ENCODE results near the gene SGSM1.

The SGSM1 gene

GRCh38 chr22:24950272-24950902 is 144.4 kb downstream of the SGSM1 start:
- DNase-seq, result peak in 3 of 56 donors; percentile 5 to 29 (median 27)

DNA sequence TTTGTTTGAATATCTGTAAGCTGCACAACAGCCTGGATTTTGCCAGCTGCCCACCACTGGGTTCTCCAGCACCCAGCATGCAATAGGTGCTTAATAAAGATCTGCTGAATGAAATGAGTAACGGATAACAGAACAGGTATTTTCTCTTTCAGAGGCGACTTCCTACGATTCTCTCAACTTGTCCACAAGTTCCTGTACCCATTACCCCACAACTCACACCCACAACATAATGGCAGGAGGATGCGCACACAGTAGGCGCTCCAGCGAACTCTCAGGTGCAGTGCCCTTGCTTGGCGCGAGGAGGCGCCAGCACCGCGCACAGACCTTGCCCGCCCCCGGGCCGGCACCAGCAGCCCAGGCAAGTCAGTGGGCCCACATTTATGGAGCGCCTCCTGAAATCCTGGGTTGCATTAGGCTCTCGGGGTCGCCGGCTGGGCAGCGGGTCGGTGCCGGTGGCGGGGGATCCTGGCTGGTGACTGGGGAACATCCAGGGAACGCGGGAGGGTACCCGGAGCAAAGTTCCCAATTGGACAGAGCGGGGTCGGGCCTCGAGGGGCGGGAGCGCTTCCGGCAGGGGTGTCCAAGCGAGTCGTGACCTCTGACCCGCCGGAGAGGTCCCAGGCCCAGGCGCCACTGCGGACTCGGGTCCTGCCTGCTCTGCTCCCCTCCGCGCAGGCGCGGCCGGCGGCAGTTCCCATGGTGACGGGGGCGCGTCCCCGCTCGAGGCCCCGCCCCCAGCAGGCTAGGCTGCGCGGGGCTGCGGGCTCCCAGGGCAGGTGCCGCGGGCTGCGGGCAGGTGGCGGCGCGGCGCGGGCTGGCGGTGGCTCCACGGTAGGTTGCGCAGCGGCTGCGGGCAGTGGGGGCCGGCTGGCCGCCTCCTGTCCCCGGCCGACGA is 146.2 kb downstream of the SGSM1 start, which contains the start of gene KIAA1671:
Gene KIAA1671, plus strand, starts transcription at position 775 of the 895 bp plus-strand sequence. CDS start 75,284 bp downstream, outside the sequence.
- DNase-seq, result peak; percentile 16 to 86 (median 68)

DNA sequence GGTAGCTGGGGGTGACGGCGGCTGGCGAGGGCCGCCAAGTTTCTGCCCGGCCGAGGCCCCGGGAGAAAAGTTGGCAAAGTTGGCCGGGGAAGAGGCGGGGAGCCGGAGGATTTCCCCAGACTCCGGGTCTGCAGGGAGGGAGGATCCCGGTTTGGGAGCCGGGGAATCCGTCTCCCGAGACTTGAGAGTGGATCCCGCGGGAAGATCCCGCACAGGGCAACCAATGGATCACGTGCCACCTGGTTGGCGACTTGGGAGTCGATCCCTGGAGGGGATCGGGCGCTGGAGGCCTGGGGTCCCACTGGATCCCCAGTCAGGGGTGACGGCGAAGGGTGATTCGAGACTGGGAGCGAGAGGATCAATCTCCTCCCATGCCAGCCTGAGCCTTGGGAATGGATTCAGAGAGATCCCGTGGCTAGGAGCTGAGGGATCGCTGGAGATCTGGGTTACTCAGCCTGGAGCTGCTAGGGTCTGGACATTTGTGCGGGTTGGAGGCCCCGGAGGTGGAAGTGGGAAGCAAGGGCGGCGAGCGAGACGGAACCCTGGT is 146.9 kb downstream of the SGSM1 start:
- DNase-seq, result peak in 33 of 56 donors; percentile 18 to 78 (median 53)

GRCh38 chr22:24953384-24954113 is 147.5 kb downstream of the SGSM1 start:
- DNase-seq, result peak in 1 of 56 donors; percentile 14

- DNase-seq, result no peak
Observed at GRCh38 chr22:24954114-24954463, 148.1 kb downstream of the SGSM1 start.

DNA sequence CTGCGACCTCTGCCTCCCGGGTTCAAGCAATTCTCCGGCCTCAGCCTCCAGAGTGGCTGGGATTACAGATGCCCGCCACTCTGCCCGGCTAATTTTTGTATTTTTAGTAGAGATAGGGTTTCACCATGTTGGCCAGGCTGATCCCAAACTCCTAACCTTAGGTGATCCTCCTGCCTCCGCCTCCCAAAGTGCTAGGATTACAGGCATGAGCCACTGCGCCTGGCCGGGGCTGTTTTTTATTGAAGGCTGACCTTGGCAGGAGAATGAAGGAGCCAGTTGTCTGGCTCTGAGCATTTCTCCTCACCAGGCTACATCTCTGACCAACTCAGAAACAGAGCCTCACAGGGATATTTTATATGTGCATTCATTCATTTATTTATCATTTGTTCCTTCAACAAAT is 148.8 kb downstream of the SGSM1 start:
- DNase-seq, result no peak

DNA sequence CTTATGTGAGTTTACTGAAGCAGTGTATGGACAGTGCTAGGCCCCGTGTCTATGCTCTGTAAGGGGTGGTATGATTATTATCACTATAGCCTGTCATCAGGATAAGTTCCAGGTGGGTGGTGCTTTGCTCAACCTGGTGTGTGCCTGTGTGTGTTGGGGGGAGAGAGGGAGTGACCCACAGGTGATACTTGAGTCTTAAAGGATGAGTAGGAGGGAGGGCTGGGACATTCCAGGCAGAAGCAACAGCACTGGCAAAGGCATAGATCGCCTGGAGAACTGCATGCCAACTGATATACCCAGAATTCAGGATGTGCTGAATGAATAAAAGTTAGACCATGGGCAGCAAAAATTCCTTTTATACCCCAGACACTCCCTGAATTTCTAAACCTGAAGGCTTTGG is 151.0 kb downstream of the SGSM1 start:
- DNase-seq, result no peak

- DNase-seq, result no peak
Observed at GRCh38 chr22:24961217-24961844, 155.3 kb downstream of the SGSM1 start.

GRCh38 chr22:24962094-24962493 is 156.1 kb downstream of the SGSM1 start:
- no peak for DNase-seq

DNA sequence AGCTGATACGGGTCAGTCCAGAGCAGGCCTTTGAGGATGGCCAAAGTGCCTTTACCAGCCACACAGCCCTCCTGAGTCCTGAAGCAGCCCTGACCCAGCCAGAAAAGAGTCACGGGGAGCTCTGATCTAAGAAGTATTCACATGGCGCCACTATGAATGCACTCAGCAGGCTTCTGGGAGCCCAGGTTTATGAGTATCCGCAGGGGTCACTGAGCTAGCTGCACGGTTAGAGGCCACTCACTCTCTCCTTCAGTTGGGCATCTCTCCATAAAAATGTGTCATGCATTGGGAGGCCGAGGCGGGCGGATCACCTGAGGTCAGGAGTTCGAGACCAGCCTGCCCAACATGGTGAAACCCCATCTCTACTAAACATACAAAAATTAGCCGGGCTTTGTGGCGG is 156.8 kb downstream of the SGSM1 start:
- no peak for DNase-seq

DNA sequence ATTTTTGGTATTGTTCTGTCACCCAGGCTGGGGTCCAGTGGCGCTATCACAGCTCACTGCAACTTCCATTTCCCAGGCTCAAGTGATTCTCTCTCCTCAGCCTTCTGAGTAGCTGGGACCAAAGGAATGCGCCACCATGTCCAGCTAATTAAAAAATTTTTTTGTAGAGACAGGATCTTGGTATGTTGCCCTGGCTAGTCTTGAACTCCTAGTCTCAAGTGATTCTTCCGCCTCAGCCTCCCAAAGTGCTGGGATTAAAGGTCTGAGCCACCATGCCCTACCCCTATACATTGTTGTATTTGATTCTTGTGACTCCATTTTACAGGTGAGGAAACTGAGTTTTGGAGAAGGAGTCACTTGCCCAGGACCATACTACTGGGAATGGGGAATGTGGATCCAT is 158.4 kb downstream of the SGSM1 start:
- DNase-seq, result no peak

DNA sequence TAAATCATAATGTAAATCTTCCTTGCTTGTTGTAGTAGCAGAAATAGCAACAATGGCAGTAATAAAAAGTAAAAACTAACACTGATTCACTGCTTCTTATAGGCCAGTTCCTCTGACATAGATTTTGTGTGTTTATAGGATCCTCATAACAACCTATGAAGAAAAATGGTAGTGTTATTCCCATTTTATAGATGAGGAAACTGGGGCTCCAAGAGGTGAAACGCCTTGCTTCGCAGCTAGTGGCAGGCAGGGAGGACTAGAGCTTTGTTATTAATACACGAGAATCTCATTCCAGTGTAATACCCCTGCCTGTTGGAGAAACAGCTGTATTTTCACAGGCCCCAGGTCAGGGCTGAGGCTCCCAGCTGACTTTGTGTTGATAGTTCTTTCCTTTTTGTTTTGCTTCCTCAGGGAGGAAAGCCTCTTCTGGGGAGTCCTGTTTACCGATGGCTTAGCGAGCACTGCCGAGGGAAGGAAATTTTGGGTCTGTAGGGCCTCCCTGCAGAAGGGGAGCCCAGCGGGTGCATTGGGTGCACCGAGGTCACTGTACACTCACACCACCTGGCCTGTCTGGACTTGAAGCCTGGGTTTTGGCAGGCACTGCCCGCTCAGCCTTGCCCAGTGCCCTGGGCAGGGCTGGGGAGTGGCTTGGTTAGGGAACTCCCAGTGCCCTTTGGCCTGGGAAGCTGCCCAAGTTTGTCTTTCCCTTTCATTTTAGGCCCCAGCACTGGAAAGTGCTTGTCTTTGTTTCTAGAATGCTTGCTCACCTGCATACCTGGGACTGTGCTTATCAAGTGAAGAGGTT is 160.0 kb downstream of the SGSM1 start:
- peak in 4 of 56 donors; percentile 13 to 36 (median 22) for DNase-seq

- DNase-seq, result no peak
Observed at GRCh38 chr22:24968066-24968561, 162.1 kb downstream of the SGSM1 start.

- no peak for DNase-seq
Observed at GRCh38 chr22:24969560-24970301, 163.7 kb downstream of the SGSM1 start.

DNA sequence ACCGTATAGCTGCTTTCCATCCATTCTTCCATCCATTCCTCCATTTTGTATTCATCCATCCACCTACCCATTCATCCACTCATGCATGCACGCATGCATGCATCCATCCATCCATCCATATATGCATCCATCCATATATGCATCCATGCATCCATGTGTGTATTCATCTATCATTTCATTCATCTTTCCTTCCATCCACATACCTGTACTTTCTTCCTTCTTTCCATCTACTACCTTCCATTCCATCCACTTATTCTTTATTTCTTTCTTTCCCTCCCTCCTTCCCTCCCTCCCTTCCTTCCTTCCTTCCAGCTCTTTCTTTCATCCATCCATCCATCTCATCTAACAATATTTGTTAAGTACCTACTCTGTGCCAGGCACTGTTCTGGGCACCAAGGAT is 166.4 kb downstream of the SGSM1 start:
- no peak for DNase-seq

DNA sequence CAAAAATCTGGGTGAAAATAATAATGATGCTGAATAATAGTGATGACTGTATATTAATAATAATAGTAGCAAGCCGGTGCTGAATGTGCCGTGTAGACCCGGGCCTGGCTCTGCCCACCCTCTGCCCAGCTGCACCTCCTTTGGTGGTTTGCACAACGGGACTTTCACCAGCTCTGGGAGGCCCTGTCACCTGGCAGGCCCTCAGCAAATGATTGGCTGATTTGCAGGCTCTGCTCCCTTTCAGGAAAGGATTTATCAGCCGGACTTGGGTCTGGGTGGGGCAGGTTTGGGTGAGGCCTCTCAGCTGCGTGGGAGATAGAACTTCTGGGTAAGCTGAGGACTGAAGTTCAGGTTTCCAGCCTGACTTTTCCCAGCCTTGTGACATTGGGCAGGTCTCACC is 167.9 kb downstream of the SGSM1 start:
- DNase-seq, result no peak

DNA sequence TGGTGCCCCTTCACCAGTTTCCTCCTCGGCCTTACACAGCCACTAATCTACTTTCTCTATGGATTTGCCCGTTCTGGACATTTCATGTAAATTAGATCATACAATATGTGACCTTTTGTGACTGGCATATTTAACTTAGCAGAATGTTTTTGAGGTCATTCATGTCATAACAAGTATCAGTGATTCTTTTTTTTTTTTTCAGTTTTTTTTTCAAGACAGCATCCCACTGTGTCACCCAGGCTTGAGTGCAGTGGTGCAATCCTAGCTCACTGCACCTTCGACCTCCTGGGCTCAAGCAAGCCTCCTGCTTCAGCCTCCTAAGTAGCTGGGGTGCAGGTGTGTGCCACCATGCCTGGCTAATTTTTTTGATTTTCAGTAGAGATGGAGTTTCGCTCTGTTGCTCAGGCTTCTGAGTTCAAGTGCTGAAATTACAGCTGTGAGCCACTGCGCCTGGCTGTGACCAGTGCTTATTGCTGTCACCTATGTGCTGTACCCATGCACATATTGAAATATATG is 169.2 kb downstream of the SGSM1 start:
- no peak for DNase-seq

DNA sequence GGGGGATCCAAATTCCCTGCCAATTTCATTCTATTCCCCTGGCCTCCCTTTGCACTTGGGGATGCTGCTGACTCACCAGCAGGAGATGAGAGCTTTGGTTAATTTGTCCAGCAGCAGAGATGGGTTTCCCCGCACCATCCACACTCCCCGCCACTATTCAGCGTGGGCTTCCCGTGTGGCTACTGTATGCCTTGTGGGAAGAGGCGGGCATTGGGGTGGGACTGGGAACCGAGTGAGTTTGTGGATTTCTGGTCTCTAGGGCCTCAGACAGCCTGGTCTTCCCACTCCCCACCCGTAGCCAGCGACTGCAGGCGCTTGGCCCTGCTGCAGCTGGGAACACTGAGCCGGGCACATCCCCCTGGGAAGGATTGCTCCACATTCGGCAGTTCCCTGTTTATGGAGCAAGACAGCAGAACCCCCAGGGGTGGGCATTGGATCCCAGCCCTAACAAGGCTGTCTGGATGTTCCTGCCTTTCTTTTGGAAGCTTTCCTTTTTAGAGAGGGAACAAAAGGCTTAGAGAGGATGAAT is 169.9 kb downstream of the SGSM1 start:
- peak in 15 of 56 donors; percentile 15 to 59 (median 27) for DNase-seq
